ENCODE results near the gene C6orf58. TPM values are rescaled to one million over a fixed set of nuclear protein-coding genes. Genes with fewer than 3 reads are reported as not detected.

The C6orf58 gene
- polyA plus RNA-seq, 1 donor from 2014 or later = 0.97 TPM

DNA sequence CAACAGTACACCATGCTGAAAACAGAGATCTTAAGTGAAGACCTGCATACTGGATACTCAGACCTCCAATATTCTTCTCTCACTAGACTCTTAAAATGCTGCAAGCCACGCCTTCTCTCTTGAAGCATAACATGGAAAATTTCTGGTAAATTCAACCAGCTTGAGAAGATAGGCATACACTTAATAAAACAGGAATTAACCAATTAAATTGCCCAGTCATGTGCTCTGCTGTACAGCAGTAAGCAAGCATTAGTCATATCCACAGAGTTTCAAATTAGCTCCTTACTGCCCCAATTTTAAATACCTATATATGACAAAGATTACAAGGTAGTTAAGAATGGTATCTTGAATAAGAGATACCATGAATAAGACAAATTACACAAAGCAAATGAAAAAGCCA is 53.8 kb downstream of the C6orf58 start:
- no peak for TF ChIP-seq SMC3 (conservative IDR thresholded peaks at IDR 0.05; ENCODE audit: poor library complexity)
- no peak for TF ChIP-seq MXI1 (conservative IDR thresholded peaks at IDR 0.05; ENCODE audit: poor library complexity, severe bottlenecking)
- TF ChIP-seq EZH2 (IDR thresholded peaks at IDR 0.05; ENCODE audit: borderline replicate concordance, insufficient read depth, low read length, poor library complexity, severe bottlenecking) = no peak
- no peak for TF ChIP-seq POLR2AphosphoS5 (IDR thresholded peaks at IDR 0.05)
- TF ChIP-seq RAD21 (conservative IDR thresholded peaks at IDR 0.05) = no peak
- no peak for TF ChIP-seq TAF1 (IDR thresholded peaks at IDR 0.05; ENCODE audit: low read depth)
- no peak for TF ChIP-seq EP300 (conservative IDR thresholded peaks at IDR 0.05; ENCODE audit: poor library complexity, severe bottlenecking)
- TF ChIP-seq, protein P1, sequence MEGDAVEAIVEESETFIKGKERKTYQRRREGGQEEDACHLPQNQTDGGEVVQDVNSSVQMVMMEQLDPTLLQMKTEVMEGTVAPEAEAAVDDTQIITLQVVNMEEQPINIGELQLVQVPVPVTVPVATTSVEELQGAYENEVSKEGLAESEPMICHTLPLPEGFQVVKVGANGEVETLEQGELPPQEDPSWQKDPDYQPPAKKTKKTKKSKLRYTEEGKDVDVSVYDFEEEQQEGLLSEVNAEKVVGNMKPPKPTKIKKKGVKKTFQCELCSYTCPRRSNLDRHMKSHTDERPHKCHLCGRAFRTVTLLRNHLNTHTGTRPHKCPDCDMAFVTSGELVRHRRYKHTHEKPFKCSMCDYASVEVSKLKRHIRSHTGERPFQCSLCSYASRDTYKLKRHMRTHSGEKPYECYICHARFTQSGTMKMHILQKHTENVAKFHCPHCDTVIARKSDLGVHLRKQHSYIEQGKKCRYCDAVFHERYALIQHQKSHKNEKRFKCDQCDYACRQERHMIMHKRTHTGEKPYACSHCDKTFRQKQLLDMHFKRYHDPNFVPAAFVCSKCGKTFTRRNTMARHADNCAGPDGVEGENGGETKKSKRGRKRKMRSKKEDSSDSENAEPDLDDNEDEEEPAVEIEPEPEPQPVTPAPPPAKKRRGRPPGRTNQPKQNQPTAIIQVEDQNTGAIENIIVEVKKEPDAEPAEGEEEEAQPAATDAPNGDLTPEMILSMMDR (IDR thresholded peaks at IDR 0.05; ENCODE audit: poor library complexity, severe bottlenecking) = no peak
- TF ChIP-seq, protein P2, sequence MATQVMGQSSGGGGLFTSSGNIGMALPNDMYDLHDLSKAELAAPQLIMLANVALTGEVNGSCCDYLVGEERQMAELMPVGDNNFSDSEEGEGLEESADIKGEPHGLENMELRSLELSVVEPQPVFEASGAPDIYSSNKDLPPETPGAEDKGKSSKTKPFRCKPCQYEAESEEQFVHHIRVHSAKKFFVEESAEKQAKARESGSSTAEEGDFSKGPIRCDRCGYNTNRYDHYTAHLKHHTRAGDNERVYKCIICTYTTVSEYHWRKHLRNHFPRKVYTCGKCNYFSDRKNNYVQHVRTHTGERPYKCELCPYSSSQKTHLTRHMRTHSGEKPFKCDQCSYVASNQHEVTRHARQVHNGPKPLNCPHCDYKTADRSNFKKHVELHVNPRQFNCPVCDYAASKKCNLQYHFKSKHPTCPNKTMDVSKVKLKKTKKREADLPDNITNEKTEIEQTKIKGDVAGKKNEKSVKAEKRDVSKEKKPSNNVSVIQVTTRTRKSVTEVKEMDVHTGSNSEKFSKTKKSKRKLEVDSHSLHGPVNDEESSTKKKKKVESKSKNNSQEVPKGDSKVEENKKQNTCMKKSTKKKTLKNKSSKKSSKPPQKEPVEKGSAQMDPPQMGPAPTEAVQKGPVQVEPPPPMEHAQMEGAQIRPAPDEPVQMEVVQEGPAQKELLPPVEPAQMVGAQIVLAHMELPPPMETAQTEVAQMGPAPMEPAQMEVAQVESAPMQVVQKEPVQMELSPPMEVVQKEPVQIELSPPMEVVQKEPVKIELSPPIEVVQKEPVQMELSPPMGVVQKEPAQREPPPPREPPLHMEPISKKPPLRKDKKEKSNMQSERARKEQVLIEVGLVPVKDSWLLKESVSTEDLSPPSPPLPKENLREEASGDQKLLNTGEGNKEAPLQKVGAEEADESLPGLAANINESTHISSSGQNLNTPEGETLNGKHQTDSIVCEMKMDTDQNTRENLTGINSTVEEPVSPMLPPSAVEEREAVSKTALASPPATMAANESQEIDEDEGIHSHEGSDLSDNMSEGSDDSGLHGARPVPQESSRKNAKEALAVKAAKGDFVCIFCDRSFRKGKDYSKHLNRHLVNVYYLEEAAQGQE (IDR thresholded peaks at IDR 0.05; ENCODE audit: borderline replicate concordance) = no peak
- Histone ChIP-seq H3K27me3 (ENCODE audit: insufficient read depth, low read depth, low read length) (no peaks in the 10 kb centered on the region), H3K79me2 (replicated peaks; ENCODE audit: insufficient read depth, low read length) (no peaks in the 10 kb centered on the region), H3K9me2 (ENCODE audit: insufficient read depth, low read length) (no peaks in the 10 kb centered on the region), H2AFZ (ENCODE audit: low read depth, low read length) (no peak overlapping the region), H3K27ac (ENCODE audit: low read length) (no peak overlapping the region), H3K9ac (ENCODE audit: low read length) (no peak overlapping the region), H3K36me3 (ENCODE audit: insufficient read depth, low read length) (no peaks in the 10 kb centered on the region), H3K9me3 (ENCODE audit: low read length) (no peaks in the 10 kb centered on the region), H4K20me1 (ENCODE audit: insufficient read depth) (no peaks in the 10 kb centered on the region), H3K4me2 (ENCODE audit: low read length) (no peak overlapping the region), H3K4me3 (ENCODE audit: low read length) (no peak overlapping the region), H3F3A (ENCODE audit: insufficient read depth, low read length, poor library complexity, severe bottlenecking) (no peaks in the 10 kb centered on the region)

DNA sequence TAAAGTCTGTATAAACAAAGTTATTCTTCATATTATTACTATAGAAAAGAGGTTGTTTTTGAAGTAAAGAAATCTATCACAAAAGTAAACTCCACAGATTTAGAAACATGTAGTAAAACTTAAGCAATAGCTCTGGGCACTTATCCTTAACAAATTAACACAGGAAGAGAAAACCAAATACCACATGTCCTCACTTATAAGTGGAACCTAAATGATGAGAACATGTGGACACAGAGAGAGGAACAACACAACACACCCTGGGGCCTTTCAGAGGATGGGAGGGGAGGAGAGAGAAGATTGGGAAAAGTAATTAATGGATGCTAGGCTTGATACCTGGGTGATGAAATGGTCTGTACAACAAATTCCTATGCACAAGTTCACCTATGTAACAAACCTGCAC is 57.2 kb downstream of the C6orf58 start:
- no peaks in the 10 kb centered on the region for H3F3A ChIP-seq (ENCODE audit: insufficient read depth, low read length, poor library complexity, severe bottlenecking)
- H3K9me3 ChIP-seq (ENCODE audit: low read length) = no peaks in the 10 kb centered on the region
- no peak overlapping the region for H3K4me2 ChIP-seq (ENCODE audit: low read length)
- H3K9me2 ChIP-seq (ENCODE audit: insufficient read depth, low read length) = no peaks in the 10 kb centered on the region
- H3K4me3 ChIP-seq (ENCODE audit: low read length) = no peak overlapping the region
- H3K9ac ChIP-seq (ENCODE audit: low read length) = no peak overlapping the region
- no peaks in the 10 kb centered on the region for H3K79me2 ChIP-seq (replicated peaks; ENCODE audit: insufficient read depth, low read length)
- TF ChIP-seq POLR2AphosphoS5 (IDR thresholded peaks at IDR 0.05) = no peak
- TF ChIP-seq, protein P1 (IDR thresholded peaks at IDR 0.05; ENCODE audit: poor library complexity, severe bottlenecking) = no peak
- no peak for TF ChIP-seq TAF1 (IDR thresholded peaks at IDR 0.05; ENCODE audit: low read depth)
- no peak for TF ChIP-seq EZH2 (IDR thresholded peaks at IDR 0.05; ENCODE audit: borderline replicate concordance, insufficient read depth, low read length, poor library complexity, severe bottlenecking)
- TF ChIP-seq, protein P2 (IDR thresholded peaks at IDR 0.05; ENCODE audit: borderline replicate concordance) = no peak
- TF ChIP-seq SMC3 (conservative IDR thresholded peaks at IDR 0.05; ENCODE audit: poor library complexity) = no peak
- no peak for TF ChIP-seq EP300 (conservative IDR thresholded peaks at IDR 0.05; ENCODE audit: poor library complexity, severe bottlenecking)
- no peak for TF ChIP-seq MXI1 (conservative IDR thresholded peaks at IDR 0.05; ENCODE audit: poor library complexity, severe bottlenecking)
- TF ChIP-seq RAD21 (conservative IDR thresholded peaks at IDR 0.05) = no peak
- no peaks in the 10 kb centered on the region for H3K36me3 ChIP-seq (ENCODE audit: insufficient read depth, low read length)
- H4K20me1 ChIP-seq (ENCODE audit: insufficient read depth) = no peaks in the 10 kb centered on the region
- no peak overlapping the region for H2AFZ ChIP-seq (ENCODE audit: low read depth, low read length)
- H3K27me3 ChIP-seq (ENCODE audit: insufficient read depth, low read depth, low read length) = no peaks in the 10 kb centered on the region
- H3K27ac ChIP-seq (ENCODE audit: low read length) = no peak overlapping the region
